Gastroesophageal sphincter (tissue), 4 donors: Measurements from ENCODE around the gene XCL2. TPM values are rescaled to one million over a fixed set of nuclear protein-coding genes. Genes with fewer than 3 reads are reported as not detected.

Source experiments
- ATAC-seq: fragments of 150-250 bp; one replicate; pipeline ENCODE4 v1.9.1; 2016; ENCODE audit warnings: mild to moderate bottlenecking, moderate library complexity
- H3K27ac ChIP-seq, 4 donors: fragments of 200-600 bp; sonication (generic) in 3 of 4; 1 replicate in 3 of 4; 2 replicates in 1 of 4; pipeline ENCODE4 v1.5.1; 2016 to 2019
- H3K27me3 ChIP-seq: fragments of 200-600 bp; sonication (generic); one replicate; pipeline ENCODE4 v1.5.1; 2019
- H3K36me3 ChIP-seq, 2 donors: fragments of 200-600 bp; sonication (generic); one replicate each; pipeline ENCODE4 v1.5.1; 2019; ENCODE audit warnings: control low read depth in 1 of 2
- H3K4me1 ChIP-seq, 3 donors: fragments of 200-600 bp; sonication (generic); 1 replicate in 2 of 3; 2 replicates in 1 of 3; pipeline ENCODE4 v1.5.1; 2016 to 2019; ENCODE audit warnings: control low read depth in 2 of 3
- H3K4me3 ChIP-seq, 2 donors: fragments of 200-600 bp; sonication (generic); one replicate each; pipeline ENCODE4 v1.5.1; 2019; ENCODE audit warnings: mild to moderate bottlenecking in 1 of 2, moderate library complexity in 1 of 2
- H3K9me3 ChIP-seq, 3 donors: fragments of 200-600 bp; sonication (generic); one replicate each; pipeline ENCODE4 v1.5.1; 2017 to 2019; ENCODE audit warnings: control low read depth in 2 of 3
- CTCF ChIP-seq, 4 experiments: fragments of 200-600 bp in 2 of 4; fragments of 450-650 bp in 2 of 4; sonication (generic) in 1 of 4; IDR thresholded peaks; one replicate each; pipeline ENCODE4 v1.5.1; 2017 to 2019; ENCODE audit warnings: antibody characterized with exemption in 4 of 4, mild to moderate bottlenecking in 2 of 4, moderate library complexity in 2 of 4
- EP300 ChIP-seq: sonication (generic); formaldehyde crosslinking; IDR thresholded peaks from one replicate; pipeline ENCODE4 v1.6.1; 2017; ENCODE audit warnings: antibody characterized with exemption, mild to moderate bottlenecking
- POLR2A ChIP-seq, 2 donors: fragments of 450-650 bp; IDR thresholded peaks; one replicate each; pipeline ENCODE4 v1.6.1; 2017; ENCODE audit warnings: antibody characterized with exemption in 2 of 2, mild to moderate bottlenecking in 2 of 2, moderate library complexity in 1 of 2
- POLR2AphosphoS5 ChIP-seq: sonication (generic); formaldehyde crosslinking; IDR thresholded peaks from one replicate; pipeline ENCODE4 v1.6.1; 2017; ENCODE audit warnings: antibody characterized with exemption
- whole genome bisulfite sequencing, 2 donors: methylation state at CpG; one replicate each; pipeline ENCODE4 v1.1.5; 2018; ENCODE audit warnings: low coverage in 1 of 2; 5-methylcytosine and 5-hydroxymethylcytosine counted together
- total RNA-seq, 4 donors: library from RNA; depleted of rRNA; stranded (reverse); fragments of >200 nt; gene quantifications; one replicate each; pipeline ENCODE4 v1.1.0, GENCODE V29; 2016

Gene XCL2
- total RNA-seq, 4 donors from 2014 or later, result 2.0 TPM; not detected in 3

GRCh38 chr1:168555508-168556046 is 11.8 kb upstream of the XCL2 start:
- Histone ChIP-seq H3K4me1 (peaks cover 0 to 4% (median 0%) of the 10 kb centered on the region in 3 donors), H3K9me3 (no peaks in the 10 kb centered on the region), H3K4me3 (no peak overlapping the region), H3K36me3 (no peaks in the 10 kb centered on the region), H3K27ac (no peak overlapping the region), H3K27me3 (no peaks in the 10 kb centered on the region)
- TF ChIP-seq CTCF (IDR thresholded peaks at IDR 0.05), result no peak
- TF ChIP-seq POLR2A (IDR thresholded peaks at IDR 0.05), result no peak
- no peak for TF ChIP-seq POLR2AphosphoS5
- no peak for TF ChIP-seq EP300
- no peak for ATAC-seq
- 73 to 86% methylated on average over 2 to 3 of the region's 3 CpGs for WGBS, 2 donors

DNA sequence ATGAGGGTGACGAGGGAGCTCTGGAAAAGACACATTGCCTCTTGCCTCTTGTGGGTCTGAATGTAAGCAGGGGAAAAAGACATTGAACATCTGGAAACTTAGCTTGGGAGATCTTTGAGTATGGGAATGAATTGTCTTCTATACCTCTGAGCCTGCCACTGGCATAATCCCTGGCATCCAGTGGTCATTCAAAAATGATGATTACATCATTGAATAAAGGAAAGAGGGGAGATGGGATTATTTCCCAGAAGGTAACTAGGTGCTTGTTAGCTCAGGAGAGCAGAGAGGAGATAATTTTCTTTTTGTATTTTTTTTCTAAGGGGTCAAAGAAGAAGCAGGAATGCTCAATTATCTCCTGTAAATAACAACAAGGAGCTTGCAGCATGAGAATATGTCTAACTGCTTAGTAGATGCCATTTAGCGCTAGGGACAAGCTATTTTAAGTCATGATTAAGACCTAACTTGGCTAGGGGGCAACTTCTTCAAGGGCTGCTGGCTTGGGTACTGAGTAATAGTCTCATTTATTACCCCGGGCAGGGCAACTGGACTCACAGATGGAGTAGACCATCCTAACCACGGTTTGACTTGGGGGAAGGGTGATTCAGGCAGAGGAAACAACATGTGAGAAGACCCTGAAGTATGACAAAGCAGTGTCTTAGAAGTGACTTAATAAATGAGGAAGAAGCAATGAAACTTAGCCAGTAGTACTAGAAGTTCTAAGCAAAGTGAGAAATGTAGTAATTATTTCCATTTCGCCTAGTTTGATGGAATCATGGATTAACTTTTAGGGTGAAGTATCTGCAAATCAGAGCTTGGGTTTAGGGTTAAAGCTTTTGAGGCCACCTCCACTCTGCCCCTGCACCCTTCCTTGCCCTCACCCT is 11.0 kb upstream of the XCL2 start:
- H3K4me1 ChIP-seq, result peaks cover 0 to 4% (median 0%) of the 10 kb centered on the region in 3 donors
- no peaks in the 10 kb centered on the region for H3K9me3 ChIP-seq
- no peaks in the 10 kb centered on the region for H3K27me3 ChIP-seq
- H3K36me3 ChIP-seq, result no peaks in the 10 kb centered on the region
- no peak overlapping the region for H3K4me3 ChIP-seq
- WGBS, 2 donors, result 86 to 93% methylated on average over 3 to 4 of the region's 5 CpGs
- TF ChIP-seq POLR2AphosphoS5 (no peak), POLR2A (IDR thresholded peaks at IDR 0.05) (no peak), CTCF (IDR thresholded peaks at IDR 0.05) (no peak), EP300 (no peak)
- ATAC-seq, result no peak
- no peak overlapping the region for H3K27ac ChIP-seq

DNA sequence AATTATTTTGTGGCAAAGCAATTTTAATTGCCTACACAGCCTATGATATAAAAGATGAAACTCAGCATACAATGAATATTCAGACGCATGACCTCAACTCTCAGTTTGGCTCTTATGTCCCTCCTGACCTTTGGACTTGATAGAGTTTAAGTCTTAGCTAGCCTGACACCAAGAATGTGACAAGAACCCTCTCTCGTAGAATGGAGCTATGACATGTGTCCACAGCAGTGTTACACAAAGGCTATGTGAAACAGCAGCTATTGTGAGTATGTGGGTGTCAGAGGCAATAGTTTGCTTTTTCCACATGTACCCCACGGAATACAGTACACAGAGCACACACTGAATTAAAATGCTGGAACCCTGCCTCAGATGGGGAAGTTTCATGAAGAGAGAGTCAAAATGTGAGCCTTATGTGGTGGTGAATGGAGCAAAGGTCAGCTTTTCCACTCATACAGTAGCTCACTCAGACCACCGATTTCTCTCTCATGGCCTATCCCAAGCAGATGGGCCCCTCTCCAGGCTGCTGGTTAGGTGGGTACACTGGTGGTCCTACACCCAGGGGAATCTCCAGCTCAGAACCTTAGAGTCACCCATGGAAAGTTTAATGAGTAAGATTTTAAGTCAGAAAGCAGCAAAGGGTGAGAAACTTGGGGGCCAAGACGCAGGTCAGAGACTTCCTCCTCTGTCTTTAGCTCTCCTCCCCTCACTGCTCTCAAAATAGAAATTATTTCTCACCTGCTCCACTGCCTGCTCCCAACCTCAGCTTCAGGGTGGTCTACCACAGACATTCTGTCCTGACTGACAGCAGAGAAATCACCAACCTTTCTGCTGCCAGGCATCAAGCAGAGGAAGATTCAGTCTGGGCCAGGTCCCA is 10.1 kb upstream of the XCL2 start:
- no peak for ATAC-seq
- Histone ChIP-seq H3K36me3 (no peaks in the 10 kb centered on the region), H3K4me1 (peaks cover 0 to 4% (median 0%) of the 10 kb centered on the region in 3 donors), H3K9me3 (no peaks in the 10 kb centered on the region), H3K27ac (no peak overlapping the region), H3K27me3 (no peaks in the 10 kb centered on the region), H3K4me3 (no peak overlapping the region)
- TF ChIP-seq CTCF (IDR thresholded peaks at IDR 0.05) (no peak), POLR2AphosphoS5 (no peak), POLR2A (IDR thresholded peaks at IDR 0.05) (no peak), EP300 (no peak)
- 86 to 100% methylated on average over 3 to 4 of the region's 5 CpGs for WGBS, 2 donors

- 85 to 89% methylated on average over 1 to 6 of the region's 6 CpGs for WGBS, 2 donors
- H3K27ac ChIP-seq, result no peak overlapping the region
- no peak for ATAC-seq
- H3K4me1 ChIP-seq, result peaks cover 0 to 4% (median 0%) of the 10 kb centered on the region in 3 donors
- no peaks in the 10 kb centered on the region for H3K27me3 ChIP-seq
- H3K9me3 ChIP-seq, result no peaks in the 10 kb centered on the region
- TF ChIP-seq EP300, result no peak
- no peak for TF ChIP-seq CTCF (IDR thresholded peaks at IDR 0.05)
- no peak for TF ChIP-seq POLR2A (IDR thresholded peaks at IDR 0.05)
- TF ChIP-seq POLR2AphosphoS5, result no peak
- no peaks in the 10 kb centered on the region for H3K36me3 ChIP-seq
- H3K4me3 ChIP-seq, result no peak overlapping the region
These were observed 9.2 kb upstream of the XCL2 start for GRCh38 chr1:168552961-168553360.
